Measurements from ENCODE around the gene THAP3. TPM values are rescaled to one million over a fixed set of nuclear protein-coding genes. Genes with fewer than 3 reads are reported as not detected.

THAP3 gene
- polyA plus RNA-seq (2013, experiment 1 of 2), result 13.9 TPM
- polyA plus RNA-seq (2013, experiment 2 of 2), result 12.8 TPM

DNA sequence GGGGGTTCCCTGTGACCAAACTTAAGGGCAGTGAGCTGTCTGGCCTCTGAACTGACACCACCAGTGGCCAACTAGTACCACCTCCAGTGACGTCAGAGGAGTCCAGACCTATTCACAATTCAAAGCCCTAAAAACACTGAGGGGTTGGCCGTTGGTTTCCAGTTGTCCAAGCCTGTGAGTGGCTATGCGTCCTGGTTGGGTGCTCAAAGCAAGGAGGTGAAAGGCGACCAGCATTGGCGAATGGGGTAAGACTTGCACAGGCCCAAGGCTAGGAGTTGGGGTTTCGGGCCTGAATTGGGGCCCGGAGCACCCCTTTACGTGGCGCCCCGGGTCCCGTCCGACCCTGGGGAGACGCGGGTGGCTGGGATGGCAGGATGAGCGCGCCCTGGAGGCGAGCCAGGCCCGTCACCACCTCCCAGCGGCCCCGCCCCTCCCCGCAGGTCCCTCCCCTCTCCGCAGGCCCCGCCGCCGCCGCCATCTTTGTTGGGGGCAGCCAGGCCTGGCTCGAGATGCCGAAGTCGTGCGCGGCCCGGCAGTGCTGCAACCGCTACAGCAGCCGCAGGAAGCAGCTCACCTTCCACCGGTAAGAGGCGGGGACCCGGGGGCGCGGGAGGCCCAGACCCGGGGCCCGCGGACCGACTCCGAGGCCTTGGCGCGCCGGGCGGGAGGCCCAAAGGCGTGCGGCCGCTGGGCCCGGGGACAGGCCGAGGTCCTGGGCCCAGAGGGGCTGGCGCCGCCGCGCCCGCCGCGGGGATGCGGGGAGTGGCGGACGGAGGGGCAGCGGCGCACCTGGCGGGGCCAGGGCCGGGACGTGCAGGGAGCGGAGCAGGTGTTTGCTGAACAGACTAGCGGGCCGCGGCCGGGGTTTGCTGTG lies at the start of gene THAP3:
Gene THAP3 (plus strand): TSS at position 159 of the 874 bp plus-strand sequence. CDS start 351 bp downstream, at position 510.
- no peak within 1 kb of the TSS for H2AK5ac ChIP-seq (ENCODE audit: low read length, severe bottlenecking)
- peak within 1 kb of the TSS; percentile 91 for H3K9ac ChIP-seq (ENCODE audit: low read length)
- H2BK120ac ChIP-seq (ENCODE audit: low read depth, low read length), result peak within 1 kb of the TSS; percentile 35
- peaks cover 68 to 72% of the 10 kb centered on the region in 2 experiments for H3K36me3 ChIP-seq (ENCODE audit: control insufficient read depth in 1 of 2, insufficient read depth in 2 of 2, low read depth in 1 of 2, low read length in 2 of 2)
- H3K18ac ChIP-seq (ENCODE audit: low read depth in 1 of 2, low read length in 2 of 2), result peak within 1 kb of the TSS; percentile 38 to 83
- H4K91ac ChIP-seq (ENCODE audit: low read length), result peak within 1 kb of the TSS; percentile 20
- WGBS, result 1% methylated on average over 54 of the region's 73 CpGs
- H3K4me2 ChIP-seq (ENCODE audit: low read length, poor library complexity, severe bottlenecking), result peak within 1 kb of the TSS; percentile 85
- H2BK5ac ChIP-seq (ENCODE audit: low read depth, low read length, poor library complexity, severe bottlenecking), result no peak within 1 kb of the TSS
- no peak within 1 kb of the TSS for H2BK12ac ChIP-seq (ENCODE audit: low read length in 2 of 2)
- H3K4me1 ChIP-seq (ENCODE audit: control insufficient read depth, insufficient read depth, low read depth, low read length), result peaks cover 16% of the 10 kb centered on the region
- H3K4me3 ChIP-seq (ENCODE audit: insufficient read depth in 1 of 2, low read depth in 1 of 2, low read length in 2 of 2), result peak within 1 kb of the TSS; percentile 78 to 88
- H2BK15ac ChIP-seq (ENCODE audit: low read depth, poor library complexity, severe bottlenecking), result peak within 1 kb of the TSS; percentile 30
- H3K23ac ChIP-seq (ENCODE audit: low read length in 2 of 2), result peak within 1 kb of the TSS in 1 of 2 experiments; percentile 91
- peaks cover 43% of the 10 kb centered on the region for H3K79me1 ChIP-seq (replicated peaks; ENCODE audit: low read length, poor library complexity, severe bottlenecking)
- peak; percentile 87 for DNase-seq
- H4K8ac ChIP-seq (ENCODE audit: low read length), result peak within 1 kb of the TSS; percentile 64
- H3K4ac ChIP-seq (ENCODE audit: low read depth in 1 of 2, low read length in 2 of 2), result peak within 1 kb of the TSS; percentile 25 to 63
- peak within 1 kb of the TSS; percentile 79 for H2AFZ ChIP-seq (ENCODE audit: low read depth, low read length)
- H3K9me3 ChIP-seq (ENCODE audit: control insufficient read depth, low read length), result no peaks in the 10 kb centered on the region
- H3K27ac ChIP-seq (ENCODE audit: low read length, poor library complexity, severe bottlenecking), result peak within 1 kb of the TSS; percentile 35
- peak within 1 kb of the TSS in 1 of 2 experiments; percentile 90 for H3K14ac ChIP-seq (ENCODE audit: low read length in 2 of 2)
- no peaks in the 10 kb centered on the region for H3K27me3 ChIP-seq (ENCODE audit: control insufficient read depth in 1 of 2, insufficient read depth in 1 of 2, low read length in 2 of 2)

DNA sequence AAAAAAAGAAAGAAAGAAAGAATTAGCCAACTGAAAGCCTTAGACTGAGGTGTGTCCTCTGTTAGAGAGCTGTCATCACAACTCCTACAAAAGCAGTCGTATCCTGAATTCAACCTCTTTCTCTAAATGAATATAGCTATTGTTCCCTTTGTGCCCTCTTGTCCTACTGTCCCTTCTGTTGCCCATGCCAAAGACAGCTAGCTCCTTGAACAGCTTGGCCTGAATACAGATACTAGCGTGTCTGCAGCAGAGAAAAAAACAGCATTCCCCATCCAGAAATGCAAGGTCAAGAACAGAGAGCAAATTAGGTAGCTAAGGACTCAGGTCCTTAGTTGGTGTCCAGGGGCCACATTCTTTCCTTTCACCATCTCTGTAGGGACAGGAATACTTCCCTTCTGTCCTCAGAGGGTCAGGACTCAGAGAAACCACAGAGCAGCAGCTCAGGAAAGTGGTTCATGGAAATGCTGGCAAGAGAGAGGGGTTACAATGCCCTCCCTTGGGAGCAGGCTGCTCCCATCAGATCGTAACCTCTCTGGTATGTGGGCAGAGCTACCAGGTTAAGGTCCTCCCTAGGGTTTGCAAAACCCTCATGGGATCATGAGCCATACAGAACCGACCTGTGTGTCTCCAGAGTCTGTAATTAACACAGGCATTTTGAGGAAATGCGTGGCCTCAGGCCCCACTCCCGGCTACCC lies 46.7 kb upstream of the THAP3 start:
- peaks cover 20% of the 10 kb centered on the region for H3K79me1 ChIP-seq (replicated peaks; ENCODE audit: low read length, poor library complexity, severe bottlenecking)
- no peak overlapping the region for H3K27ac ChIP-seq (ENCODE audit: low read length, poor library complexity, severe bottlenecking)
- no peak overlapping the region for H3K23ac ChIP-seq (ENCODE audit: low read length in 2 of 2)
- H2BK5ac ChIP-seq (ENCODE audit: low read depth, low read length, poor library complexity, severe bottlenecking), result no peak overlapping the region
- no peak overlapping the region for H2BK15ac ChIP-seq (ENCODE audit: low read depth, poor library complexity, severe bottlenecking)
- H2AK5ac ChIP-seq (ENCODE audit: low read length, severe bottlenecking), result no peak overlapping the region
- H2BK12ac ChIP-seq (ENCODE audit: low read length in 2 of 2), result no peak overlapping the region
- H3K18ac ChIP-seq (ENCODE audit: low read depth in 1 of 2, low read length in 2 of 2), result no peak overlapping the region
- H2AFZ ChIP-seq (ENCODE audit: low read depth, low read length), result no peak overlapping the region
- peak overlapping the region; percentile 45 for H4K91ac ChIP-seq (ENCODE audit: low read length)
- H3K9ac ChIP-seq (ENCODE audit: low read length), result no peak overlapping the region
- H3K14ac ChIP-seq (ENCODE audit: low read length in 2 of 2), result no peak overlapping the region
- no peaks in the 10 kb centered on the region for H3K9me3 ChIP-seq (ENCODE audit: control insufficient read depth, low read length)
- peaks cover 30% of the 10 kb centered on the region for H3K4me1 ChIP-seq (ENCODE audit: control insufficient read depth, insufficient read depth, low read depth, low read length)
- H3K4me3 ChIP-seq (ENCODE audit: insufficient read depth in 1 of 2, low read depth in 1 of 2, low read length in 2 of 2), result no peak overlapping the region
- no peak overlapping the region for H2BK120ac ChIP-seq (ENCODE audit: low read depth, low read length)
- H4K8ac ChIP-seq (ENCODE audit: low read length), result no peak overlapping the region
- no peak overlapping the region for H3K4ac ChIP-seq (ENCODE audit: low read depth in 1 of 2, low read length in 2 of 2)
- DNase-seq, result no peak
- WGBS, result 88% methylated on average over 6 of the region's 6 CpGs
- no peak overlapping the region for H3K4me2 ChIP-seq (ENCODE audit: low read length, poor library complexity, severe bottlenecking)
- H3K27me3 ChIP-seq (ENCODE audit: control insufficient read depth in 1 of 2, insufficient read depth in 1 of 2, low read length in 2 of 2), result no peaks in the 10 kb centered on the region
- no peaks in the 10 kb centered on the region for H3K36me3 ChIP-seq (ENCODE audit: control insufficient read depth in 1 of 2, insufficient read depth in 2 of 2, low read depth in 1 of 2, low read length in 2 of 2)

- H3K4me2 ChIP-seq (ENCODE audit: low read length, poor library complexity, severe bottlenecking), result no peak overlapping the region
- peak overlapping the region in 1 of 2 experiments; percentile 86 for H3K4me3 ChIP-seq (ENCODE audit: insufficient read depth in 1 of 2, low read depth in 1 of 2, low read length in 2 of 2)
- H3K79me1 ChIP-seq (replicated peaks; ENCODE audit: low read length, poor library complexity, severe bottlenecking), result peaks cover 20% of the 10 kb centered on the region
- peak overlapping the region; percentile 27 for H3K4ac ChIP-seq (ENCODE audit: low read depth in 1 of 2, low read length in 2 of 2)
- H3K27ac ChIP-seq (ENCODE audit: low read length, poor library complexity, severe bottlenecking), result no peak overlapping the region
- no peak overlapping the region for H3K14ac ChIP-seq (ENCODE audit: low read length in 2 of 2)
- H2BK15ac ChIP-seq (ENCODE audit: low read depth, poor library complexity, severe bottlenecking), result no peak overlapping the region
- peak overlapping the region; percentile 93 for H3K9ac ChIP-seq (ENCODE audit: low read length)
- H2BK5ac ChIP-seq (ENCODE audit: low read depth, low read length, poor library complexity, severe bottlenecking), result no peak overlapping the region
- peak overlapping the region in 1 of 2 experiments; percentile 26 for H3K18ac ChIP-seq (ENCODE audit: low read depth in 1 of 2, low read length in 2 of 2)
- H3K9me3 ChIP-seq (ENCODE audit: control insufficient read depth, low read length), result no peaks in the 10 kb centered on the region
- peak overlapping the region; percentile 57 for H2AFZ ChIP-seq (ENCODE audit: low read depth, low read length)
- H2AK5ac ChIP-seq (ENCODE audit: low read length, severe bottlenecking), result peak overlapping the region; percentile 24
- H2BK12ac ChIP-seq (ENCODE audit: low read length in 2 of 2), result no peak overlapping the region
- H3K4me1 ChIP-seq (ENCODE audit: control insufficient read depth, insufficient read depth, low read depth, low read length), result peaks cover 30% of the 10 kb centered on the region
- H4K8ac ChIP-seq (ENCODE audit: low read length), result peak overlapping the region; percentile 94
- H2BK120ac ChIP-seq (ENCODE audit: low read depth, low read length), result no peak overlapping the region
- no peak overlapping the region for H3K23ac ChIP-seq (ENCODE audit: low read length in 2 of 2)
- no peaks in the 10 kb centered on the region for H3K27me3 ChIP-seq (ENCODE audit: control insufficient read depth in 1 of 2, insufficient read depth in 1 of 2, low read length in 2 of 2)
- WGBS, result 93% methylated on average over 14 of the region's 14 CpGs
- no peak overlapping the region for H4K91ac ChIP-seq (ENCODE audit: low read length)
- no peak for DNase-seq
- H3K36me3 ChIP-seq (ENCODE audit: control insufficient read depth in 1 of 2, insufficient read depth in 2 of 2, low read depth in 1 of 2, low read length in 2 of 2), result no peaks in the 10 kb centered on the region
Measured at GRCh38 chr1:6578624-6579373, 45.9 kb upstream of the THAP3 start.
